HG02973 (cell line): ENCODE data around the gene SLIT3.
A peak's percentile ranks its signal among the peaks of the same experiment; 100 is the strongest.

ENCODE experiments used
- ATAC-seq: cut with Tn5 transposase; IDR thresholded peaks from one replicate; pipeline ENCODE4 v1.9.1; 2021; ENCODE audit warnings: moderate library complexity; ENCODE audit not compliant: unreplicated experiment

The SLIT3 gene

DNA sequence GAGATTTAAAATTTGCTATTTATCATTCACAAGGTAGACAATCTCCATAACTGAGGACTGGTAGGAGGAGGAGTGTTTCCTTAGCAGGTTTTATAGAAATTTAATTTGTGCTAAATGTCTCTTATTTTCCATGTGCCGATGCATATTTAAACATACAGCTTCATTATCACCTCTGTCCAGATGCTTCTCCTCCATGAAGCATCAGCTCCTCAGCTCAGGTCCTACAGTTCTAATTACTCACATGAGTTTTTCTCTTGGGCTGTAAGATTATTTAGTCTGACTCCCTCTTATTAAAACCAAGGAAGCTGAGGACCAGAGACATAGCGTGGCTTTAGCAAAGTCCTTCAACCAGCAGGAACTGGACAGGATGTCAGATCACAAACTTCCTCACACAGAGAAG lies 421.6 kb downstream of the SLIT3 start:
- ATAC-seq = no peak

DNA sequence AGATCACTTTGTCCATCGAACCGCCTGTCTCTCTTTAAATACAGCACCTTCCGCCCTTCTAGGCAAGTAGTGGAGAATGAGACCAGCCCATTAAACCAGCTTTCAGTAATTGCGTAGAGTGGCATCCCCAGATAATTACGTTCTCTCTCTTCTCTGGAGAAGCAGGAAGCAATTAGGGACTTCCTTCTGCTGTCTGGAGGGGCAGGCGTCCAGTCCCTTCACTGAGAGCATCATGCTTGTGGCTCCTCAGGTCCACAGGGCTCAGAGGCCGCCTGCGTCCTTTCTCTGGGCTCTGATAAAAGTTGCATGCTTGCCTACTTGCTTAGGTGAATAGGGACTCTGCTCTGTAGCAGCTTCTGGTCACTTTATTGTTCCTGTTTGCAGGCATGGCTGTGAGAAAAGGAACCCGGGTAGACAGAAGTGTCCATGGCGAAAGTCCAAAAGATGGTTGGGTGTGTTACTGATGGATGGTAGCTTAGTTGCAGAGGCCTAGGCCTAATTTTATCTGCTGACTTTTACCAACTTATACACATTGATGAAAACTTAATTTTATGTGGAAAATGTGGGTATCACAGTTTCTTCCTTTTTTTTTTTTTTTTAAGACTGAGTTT lies 422.7 kb downstream of the SLIT3 start:
- ATAC-seq = no peak

DNA sequence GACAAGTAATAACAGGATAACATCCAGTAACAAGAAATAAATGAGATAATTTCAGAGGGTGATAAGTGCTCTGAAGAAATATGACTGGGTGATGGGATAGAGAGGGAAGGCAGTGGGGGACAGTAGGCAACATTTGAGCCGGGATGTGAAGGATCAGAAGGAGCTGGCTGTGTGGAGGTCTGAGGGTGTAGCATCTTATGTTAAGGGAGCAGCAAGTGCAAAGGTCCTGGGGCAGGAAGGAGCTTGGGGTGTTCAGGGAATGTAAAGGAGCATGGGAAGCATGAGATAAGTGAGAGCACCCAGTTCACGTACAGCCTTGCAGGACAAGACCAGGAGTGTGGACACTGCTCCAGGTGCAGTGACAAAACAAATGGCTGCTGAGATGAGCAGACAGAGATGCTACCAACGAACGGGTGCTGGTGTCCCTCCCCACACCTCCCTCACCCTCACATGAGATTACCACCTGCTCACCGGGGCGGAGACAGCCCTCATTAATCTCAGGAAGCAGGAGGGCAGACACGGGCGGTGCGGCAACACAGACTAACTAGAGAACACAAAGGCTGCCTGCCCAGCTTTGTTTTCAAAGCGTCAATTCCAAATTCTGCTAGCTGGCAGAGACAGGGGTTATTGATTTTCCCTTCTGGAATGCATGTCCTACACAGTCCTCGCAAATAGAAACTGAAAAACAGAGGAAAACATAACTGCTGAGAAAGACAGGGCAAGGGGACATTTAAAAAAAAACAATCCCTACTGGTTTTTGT lies 423.6 kb downstream of the SLIT3 start:
- ATAC-seq = no peak

DNA sequence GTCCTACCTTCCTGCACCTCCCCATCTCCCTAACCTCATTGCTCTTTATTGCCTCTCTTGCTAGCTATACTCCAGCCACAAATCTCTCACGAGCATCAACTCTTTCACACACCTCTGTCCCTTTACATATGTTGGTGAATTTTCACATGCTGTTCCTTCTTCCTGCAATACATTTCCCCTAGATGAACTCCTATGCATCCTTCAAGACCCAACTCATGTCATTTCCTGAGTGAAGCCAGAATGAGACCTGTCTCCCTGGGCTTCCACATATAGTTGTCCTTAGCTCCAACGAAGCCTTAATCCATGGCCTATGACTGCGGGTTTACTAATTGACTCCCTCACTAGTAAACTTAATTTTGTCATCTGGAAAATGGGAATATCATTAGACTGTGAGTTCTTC lies 424.5 kb downstream of the SLIT3 start:
- ATAC-seq = no peak

DNA sequence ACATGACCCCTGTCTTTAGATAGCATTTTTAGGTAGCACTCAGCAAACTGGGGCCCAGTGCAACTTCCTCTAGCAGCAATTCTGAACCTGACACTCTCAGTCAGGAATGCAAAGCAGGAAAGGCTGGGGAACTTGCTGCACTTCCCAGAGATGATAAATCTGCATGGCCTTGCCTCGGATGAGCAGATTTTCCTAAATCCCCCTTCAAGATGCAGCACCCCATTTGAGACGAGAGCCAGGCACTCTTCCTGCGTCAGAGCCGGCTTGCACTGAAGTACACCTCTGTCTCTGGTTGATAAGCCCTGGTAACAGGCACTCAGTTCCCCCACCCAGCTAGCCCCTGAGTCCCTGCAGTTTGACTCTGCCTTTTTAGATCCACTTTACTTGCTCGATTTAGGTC lies 425.1 kb downstream of the SLIT3 start:
- no peak for ATAC-seq

DNA sequence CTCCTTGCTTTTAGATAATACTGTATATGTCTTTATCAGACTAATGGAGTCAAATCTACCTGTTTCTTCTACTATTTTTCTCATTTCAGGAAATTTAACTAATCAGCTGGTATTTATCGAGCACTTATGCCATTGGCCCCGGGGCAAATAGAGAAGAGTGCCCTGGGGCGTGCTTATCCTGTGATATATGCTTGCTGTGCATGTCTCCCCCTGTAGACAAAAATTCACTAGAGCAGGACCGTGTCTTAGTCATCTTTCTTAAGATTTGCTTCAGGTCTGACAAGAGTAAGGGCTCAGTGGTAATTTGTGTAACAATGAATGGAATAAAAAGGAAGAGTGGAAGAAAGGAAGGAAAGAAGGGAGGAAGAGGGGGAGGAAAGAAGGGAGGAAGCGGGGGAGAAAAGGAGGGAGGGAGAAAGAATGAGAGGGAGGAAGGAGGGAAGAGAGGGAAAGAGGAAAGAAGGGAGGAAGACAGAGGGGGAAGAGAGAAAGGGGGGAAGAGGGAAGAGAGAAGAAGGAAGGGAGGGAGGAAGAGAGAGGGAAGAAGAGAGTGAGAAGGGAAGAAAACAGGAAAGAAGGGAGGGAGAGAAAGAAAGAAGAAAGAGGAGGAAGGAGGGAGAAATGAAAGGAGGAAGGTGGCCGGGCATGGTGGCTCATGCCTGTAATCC lies 426.1 kb downstream of the SLIT3 start:
- ATAC-seq = no peak

DNA sequence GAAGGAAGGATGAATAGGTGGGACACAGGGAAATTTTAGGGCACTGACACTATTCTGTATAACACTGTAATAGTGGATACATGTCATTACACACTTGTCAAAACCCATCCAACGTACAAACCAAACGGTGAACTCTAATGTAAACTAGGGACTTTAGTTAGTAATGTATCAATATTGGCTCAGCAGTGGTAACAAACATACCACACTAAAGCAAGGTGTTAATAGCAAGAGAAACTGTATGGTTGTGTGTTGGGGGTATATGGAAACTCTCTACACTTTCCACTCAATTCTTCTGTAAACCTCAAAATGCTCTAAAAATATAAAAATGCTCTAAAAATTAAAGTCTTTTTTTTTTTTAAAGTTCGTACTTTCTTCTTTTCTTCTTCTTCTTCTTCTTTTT lies 428.7 kb downstream of the SLIT3 start:
- ATAC-seq = no peak

DNA sequence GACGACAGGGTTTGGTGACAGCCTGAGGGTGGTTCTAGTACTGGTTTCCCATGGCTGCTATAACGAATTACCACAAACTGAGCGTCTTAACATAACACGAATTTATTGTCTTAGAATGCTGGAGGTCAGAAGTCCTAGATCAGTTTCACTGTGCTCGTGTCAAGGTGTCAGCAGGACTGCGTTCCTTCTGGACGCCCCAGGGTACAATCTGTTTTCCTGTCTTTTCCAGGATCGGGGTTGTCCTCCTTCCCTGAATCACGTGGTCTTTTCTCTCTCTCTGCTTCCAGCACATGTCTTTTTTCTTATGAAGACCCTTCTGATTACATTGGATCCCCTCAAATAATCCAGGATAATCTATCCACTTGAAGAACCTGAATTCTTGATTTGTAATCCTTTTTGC lies 430.0 kb downstream of the SLIT3 start:
- ATAC-seq = no peak

DNA sequence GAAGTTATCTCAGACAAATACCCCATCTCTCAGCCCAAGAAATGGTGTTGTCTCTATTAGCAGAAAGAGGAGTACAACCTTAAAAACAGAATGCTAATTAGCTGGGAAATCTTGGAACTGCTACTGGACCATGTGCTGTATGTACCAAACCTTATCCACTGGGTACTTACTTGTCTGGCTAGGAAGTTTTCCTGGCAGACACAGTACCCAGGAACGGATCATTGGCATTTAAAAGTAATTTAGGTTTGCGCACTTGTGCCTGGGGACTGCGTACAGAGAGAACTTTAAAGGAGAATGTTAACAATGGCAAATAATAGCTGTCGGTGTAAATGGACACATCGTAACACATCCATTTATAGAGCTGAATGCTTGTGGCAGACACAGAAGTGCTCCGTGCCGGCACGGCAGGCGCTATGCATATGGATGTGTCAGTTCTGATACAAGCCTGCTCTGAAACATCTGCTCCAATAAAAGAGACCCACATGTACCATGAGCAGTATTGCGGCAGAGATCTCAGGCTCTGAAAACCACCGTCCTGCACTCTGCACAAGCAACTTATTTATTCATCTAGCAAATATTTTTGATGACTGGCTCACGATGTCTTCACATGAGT lies 431.2 kb downstream of the SLIT3 start:
- no peak for ATAC-seq

DNA sequence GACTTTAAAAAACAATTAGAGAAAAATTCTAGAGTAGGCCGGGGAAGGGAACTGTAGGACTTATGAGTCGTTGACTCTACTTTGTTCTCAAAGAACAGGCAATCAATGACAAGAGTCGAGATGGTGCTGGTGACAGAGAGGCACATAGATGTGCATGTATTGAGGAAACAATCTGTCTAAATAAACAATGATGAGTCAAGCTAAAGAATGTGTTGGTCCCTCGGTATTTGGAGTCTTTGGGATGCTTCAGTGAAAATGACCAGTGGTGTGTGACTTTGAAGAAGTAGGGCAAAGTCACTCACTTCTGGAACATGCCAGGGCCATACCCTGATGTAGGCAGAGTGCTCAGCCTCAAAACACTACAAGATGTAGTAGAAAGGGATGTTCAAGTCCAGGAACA lies 433.7 kb downstream of the SLIT3 start:
- no peak for ATAC-seq

DNA sequence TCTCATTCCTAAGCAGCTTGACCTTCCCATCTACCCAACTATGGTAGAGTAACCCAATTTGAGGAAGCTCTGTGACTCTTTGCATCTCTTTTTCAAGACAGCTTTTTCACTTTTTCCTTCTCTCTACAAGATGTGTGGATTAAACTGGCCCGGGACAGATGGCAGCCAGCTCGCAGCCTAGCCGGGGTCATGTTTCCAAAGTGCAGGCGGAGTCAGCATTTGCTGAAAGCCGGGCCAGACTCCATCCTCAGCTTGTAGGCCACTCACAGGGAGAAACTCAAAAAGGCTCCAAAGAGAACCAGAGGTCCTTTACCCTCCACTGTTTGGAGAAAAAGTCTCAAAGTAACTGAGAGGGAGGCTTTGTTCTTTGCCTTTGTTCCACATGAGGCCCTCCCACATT lies 435.0 kb downstream of the SLIT3 start:
- ATAC-seq = no peak

DNA sequence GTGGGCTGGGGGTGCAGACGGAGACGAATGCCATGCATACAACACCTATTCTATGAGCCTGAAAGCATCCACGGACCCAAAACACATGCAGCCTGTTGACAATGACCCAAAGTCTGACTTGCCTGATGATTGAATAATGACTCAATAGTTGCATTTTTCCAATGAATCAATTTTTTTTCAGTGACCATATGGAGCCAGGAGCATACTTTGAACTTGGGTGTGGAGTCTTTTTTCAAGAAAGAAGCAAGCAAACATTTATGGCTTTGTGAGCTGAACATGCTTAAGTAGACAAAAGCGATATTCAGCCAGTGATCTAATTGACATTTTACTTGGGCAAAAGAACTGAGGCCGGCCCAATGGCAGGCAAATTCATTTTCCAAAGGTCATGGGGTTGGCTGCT lies 437.9 kb downstream of the SLIT3 start:
- no peak for ATAC-seq

DNA sequence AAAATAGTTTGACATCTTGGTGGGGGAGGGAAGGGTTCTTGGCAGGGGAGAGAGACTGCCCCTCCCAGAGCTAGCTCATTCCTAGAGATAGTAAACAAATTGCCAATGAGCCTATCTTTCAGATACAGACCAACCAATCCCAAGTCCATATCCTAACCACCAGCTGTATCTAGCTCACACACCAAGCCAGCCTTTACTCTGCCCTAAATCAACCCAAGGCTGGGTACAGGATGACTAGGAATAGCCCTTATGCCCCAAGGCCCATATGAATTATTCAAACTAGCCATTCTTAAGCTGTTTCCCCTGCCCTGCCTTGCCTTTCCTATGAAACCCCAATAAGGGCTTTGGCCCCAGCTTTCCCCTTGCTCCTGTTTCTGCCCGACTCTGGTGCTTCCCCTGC lies 440.4 kb downstream of the SLIT3 start:
- ATAC-seq = no peak

DNA sequence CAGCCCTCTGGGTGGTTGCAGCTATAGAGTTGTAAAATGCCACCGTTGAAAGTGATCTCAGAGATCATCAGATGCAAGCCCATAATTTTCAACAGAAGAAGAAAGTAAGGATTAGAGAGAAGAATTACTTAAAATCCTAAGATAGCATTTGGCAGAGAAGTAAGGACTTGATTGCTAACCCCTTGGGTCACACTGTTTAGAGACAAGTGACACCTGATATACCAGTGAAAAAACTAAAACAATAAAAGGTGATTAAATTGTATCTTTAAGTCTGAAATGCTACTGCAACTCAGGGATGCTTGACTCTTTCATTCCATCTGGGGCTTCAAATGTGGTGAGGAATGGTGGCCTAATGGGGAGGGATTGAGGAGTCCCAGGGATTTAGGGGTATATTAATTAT lies 440.9 kb downstream of the SLIT3 start:
- ATAC-seq = no peak

DNA sequence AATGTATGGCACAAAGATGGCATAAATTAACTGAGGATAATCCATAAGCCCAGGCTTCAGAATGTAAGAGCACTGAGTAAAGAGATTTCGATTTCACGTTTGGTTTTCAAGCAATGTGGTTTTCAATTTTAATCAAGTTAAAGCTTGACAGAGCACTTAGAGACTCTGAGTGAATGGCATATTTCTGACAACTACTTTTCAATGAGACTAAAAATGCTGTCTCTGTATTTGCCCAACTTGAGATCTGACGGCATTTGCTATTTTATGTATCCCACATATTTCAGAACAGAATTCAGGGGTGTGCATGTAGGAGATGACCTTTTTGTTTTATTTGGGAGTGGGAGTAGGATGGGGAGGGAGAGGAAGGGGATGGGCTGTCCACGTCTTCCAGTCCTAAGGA lies 441.5 kb downstream of the SLIT3 start:
- no peak for ATAC-seq

DNA sequence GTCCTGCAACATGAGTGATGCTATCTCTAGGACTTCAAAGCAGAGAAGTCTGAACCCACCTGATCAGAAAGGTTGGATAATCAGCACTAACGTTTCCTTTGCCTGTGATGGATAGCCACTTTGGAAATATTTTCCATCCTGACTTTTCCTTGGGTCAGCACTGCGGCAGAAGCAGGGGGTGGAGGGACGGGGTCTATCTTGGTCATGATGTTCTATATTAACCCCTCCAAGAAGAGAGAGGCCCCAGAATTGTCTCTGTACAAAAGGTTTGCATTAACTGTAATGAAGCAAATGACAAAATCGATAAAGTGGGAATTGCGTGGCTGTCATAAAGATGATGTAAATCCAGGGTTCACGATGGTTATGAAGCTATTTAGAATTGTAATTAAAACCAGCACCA lies 441.9 kb downstream of the SLIT3 start:
- no peak for ATAC-seq

DNA sequence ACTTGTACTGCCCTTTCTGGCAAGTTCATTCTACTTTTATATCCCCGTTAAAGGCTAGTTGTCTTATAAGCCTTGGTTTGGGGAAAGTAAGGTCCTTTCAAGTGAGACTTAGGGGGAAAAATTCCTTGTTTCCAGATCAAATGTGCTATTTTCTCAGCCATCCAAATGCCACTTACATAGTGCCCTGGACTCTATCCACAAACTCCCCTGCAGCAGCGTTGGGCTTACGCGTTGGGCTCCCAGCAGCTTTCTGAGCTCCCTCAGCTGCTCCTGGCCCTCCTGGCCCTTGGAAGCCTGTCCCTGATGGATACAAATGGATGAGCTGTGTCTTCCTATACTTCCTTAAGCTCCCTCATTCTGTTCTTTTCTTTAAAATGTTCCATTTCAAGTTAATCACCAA lies 442.6 kb downstream of the SLIT3 start:
- ATAC-seq = no peak

DNA sequence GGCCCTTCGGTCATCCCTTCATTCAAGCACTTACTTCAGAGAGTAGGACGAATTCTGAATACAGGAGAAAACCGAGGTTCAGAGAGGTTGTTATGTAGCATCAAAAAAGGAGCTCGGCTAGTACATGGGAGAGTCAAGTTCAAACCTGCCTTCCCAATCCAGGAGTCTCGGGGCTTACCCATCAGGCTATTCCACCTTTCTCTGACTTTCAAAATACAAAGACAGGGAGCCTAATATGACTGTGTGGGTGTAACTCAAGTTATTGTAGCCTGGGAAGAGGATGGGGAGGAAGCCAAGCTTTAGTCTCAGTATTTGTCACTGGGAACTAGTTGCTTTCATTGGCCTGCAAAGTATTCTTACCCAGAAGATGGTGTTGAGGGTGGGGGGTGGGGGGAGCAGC lies 447.0 kb downstream of the SLIT3 start:
- ATAC-seq = no peak

DNA sequence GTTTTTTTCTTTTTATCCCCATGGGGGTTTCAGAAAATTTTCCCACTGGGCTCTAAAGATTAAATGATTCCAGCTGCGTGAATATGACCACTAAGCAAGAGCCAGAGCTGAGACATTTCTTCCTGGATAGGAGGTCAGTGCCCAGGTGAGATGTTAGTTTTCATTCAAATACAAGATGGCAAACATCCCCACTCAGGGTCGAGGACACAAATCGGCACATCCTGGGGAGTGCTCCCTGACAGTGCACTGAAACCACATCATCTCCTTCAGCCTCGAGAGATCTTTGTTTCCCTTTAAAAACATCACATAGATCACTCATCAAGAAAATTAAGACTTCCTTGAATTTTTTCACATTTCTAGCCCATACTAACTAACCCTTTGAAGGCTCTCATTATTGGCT lies 448.6 kb downstream of the SLIT3 start:
- no peak for ATAC-seq

DNA sequence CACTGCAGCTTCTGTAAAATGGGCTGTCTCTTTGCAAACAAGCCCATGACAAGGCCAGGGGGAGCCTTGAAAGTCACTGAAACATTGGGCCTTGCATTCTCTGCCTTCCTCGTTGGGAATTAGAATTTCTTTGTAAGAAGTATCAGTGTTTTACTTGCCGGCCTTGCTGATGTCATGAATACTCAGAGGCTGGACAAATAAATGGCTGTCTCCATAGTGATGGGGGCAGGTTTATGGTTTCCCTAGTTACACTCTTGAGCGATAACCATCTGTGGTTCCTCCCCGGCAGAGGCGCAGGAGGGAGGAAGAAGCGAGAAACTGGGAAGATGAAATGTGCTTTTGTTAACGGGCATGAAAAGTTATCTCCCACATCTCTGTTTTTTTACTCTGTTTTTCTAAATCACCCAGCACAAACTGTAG lies 449.0 kb downstream of the SLIT3 start:
- ATAC-seq = peak; percentile 77

DNA sequence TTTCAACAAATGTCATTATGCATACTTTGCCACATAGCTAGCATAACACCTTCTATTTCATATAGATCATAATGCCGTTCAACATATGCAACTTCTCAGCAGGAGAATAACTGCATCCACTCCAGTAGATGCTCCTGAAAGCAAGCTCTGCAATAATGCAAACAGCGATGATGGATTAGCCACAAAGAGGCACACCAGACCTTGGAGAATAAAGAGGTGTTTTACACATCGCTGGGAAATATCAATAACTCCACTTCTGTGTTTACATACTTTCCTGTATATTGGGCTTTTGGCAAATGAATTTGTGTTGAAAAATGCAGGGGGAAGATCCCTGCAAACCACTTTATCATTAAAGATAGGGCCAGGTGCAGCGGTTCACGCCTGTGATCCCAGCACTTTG lies 450.3 kb downstream of the SLIT3 start:
- no peak for ATAC-seq

DNA sequence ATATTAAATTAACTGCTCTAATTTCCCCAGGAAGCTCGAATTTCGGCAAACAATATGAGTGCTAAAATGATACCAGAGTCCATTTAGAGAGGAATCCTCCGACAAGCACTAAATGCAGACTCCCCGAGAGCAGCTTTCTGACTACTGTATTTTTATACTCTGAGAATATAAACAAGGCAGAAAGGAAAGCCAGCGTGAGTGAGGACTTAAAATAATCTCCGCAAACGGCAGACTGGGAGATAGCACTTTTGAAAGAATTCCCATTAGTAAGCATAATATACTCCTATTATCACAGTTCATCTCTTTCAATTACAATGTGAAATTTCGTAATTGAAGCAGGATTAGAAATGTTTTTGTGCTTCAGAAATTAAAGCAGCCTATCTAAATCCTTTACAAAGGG lies 452.4 kb downstream of the SLIT3 start:
- no peak for ATAC-seq
